ENCODE results near the gene PPP6R3.
"Not testable (repeated sequence)": the region's sequence is repeated elsewhere in the genome, so short reads cannot be mapped to it uniquely, and the experiment has no call there.

PPP6R3 gene

GRCh38 chr11:68433541-68433940 lies 27.0 kb upstream of the PPP6R3 start:
- in situ Hi-C loops (cut with MboI; ENCODE audit: low sequenced_read_pairs), result no loop called here

GRCh38 chr11:68434159-68434558 lies 26.4 kb upstream of the PPP6R3 start:
- in situ Hi-C loops (cut with MboI; ENCODE audit: low sequenced_read_pairs), result not testable (repeated sequence)

GRCh38 chr11:68436162-68436888 lies 24.2 kb upstream of the PPP6R3 start:
- in situ Hi-C loops (cut with MboI; ENCODE audit: low sequenced_read_pairs), result no loop called here

GRCh38 chr11:68436985-68437926 lies 23.3 kb upstream of the PPP6R3 start:
- in situ Hi-C loops (cut with MboI; ENCODE audit: low sequenced_read_pairs), result no loop called here

GRCh38 chr11:68437927-68438657 lies 22.5 kb upstream of the PPP6R3 start:
- in situ Hi-C loops (cut with MboI; ENCODE audit: low sequenced_read_pairs), result no loop called here

- in situ Hi-C loops (cut with MboI; ENCODE audit: low sequenced_read_pairs), result no loop called here
Measured at GRCh38 chr11:68438658-68439259, 21.8 kb upstream of the PPP6R3 start.

GRCh38 chr11:68439355-68440065 lies 21.0 kb upstream of the PPP6R3 start:
- in situ Hi-C loops (cut with MboI; ENCODE audit: low sequenced_read_pairs), result no loop called here

GRCh38 chr11:68440224-68440623 lies 20.3 kb upstream of the PPP6R3 start:
- in situ Hi-C loops (cut with MboI; ENCODE audit: low sequenced_read_pairs), result no loop called here

- in situ Hi-C loops (cut with MboI; ENCODE audit: low sequenced_read_pairs), result no loop called here
Measured at GRCh38 chr11:68441466-68442230, 18.9 kb upstream of the PPP6R3 start.

GRCh38 chr11:68442433-68442832 lies 18.1 kb upstream of the PPP6R3 start:
- in situ Hi-C loops (cut with MboI; ENCODE audit: low sequenced_read_pairs), result no loop called here

- in situ Hi-C loops (cut with MboI; ENCODE audit: low sequenced_read_pairs), result no loop called here
Measured at GRCh38 chr11:68444566-68444965, 16.0 kb upstream of the PPP6R3 start.

- in situ Hi-C loops (cut with MboI; ENCODE audit: low sequenced_read_pairs), result no loop called here
Measured at GRCh38 chr11:68445531-68446035, 15.0 kb upstream of the PPP6R3 start.

GRCh38 chr11:68446046-68446725 lies 14.4 kb upstream of the PPP6R3 start:
- in situ Hi-C loops (cut with MboI; ENCODE audit: low sequenced_read_pairs), result no loop called here

- in situ Hi-C loops (cut with MboI; ENCODE audit: low sequenced_read_pairs), result no loop called here
Measured at GRCh38 chr11:68447015-68447801, 13.3 kb upstream of the PPP6R3 start.

GRCh38 chr11:68447914-68448313 lies 12.6 kb upstream of the PPP6R3 start:
- in situ Hi-C loops (cut with MboI; ENCODE audit: low sequenced_read_pairs), result not testable (repeated sequence)

GRCh38 chr11:68448604-68449011 lies 11.9 kb upstream of the PPP6R3 start:
- in situ Hi-C loops (cut with MboI; ENCODE audit: low sequenced_read_pairs), result no loop called here

GRCh38 chr11:68449951-68450350 lies 10.6 kb upstream of the PPP6R3 start:
- in situ Hi-C loops (cut with MboI; ENCODE audit: low sequenced_read_pairs), result no loop called here

GRCh38 chr11:68450711-68451110 lies 9.8 kb upstream of the PPP6R3 start:
- in situ Hi-C loops (cut with MboI; ENCODE audit: low sequenced_read_pairs), result no loop called here
